ENCODE data around the gene CCDC30. TPM values are rescaled to one million over a fixed set of nuclear protein-coding genes. Genes with fewer than 3 reads are reported as not detected.
A peak's percentile ranks its signal among the peaks of the same experiment; 100 is the strongest.
"Not testable (repeated sequence)": the region's sequence is repeated elsewhere in the genome, so short reads cannot be mapped to it uniquely, and the experiment has no call there.

The CCDC30 gene
- total RNA-seq, 1 donor from 2014 or later = 7.5 TPM

GRCh38 chr1:42504535-42505128 lies 41.5 kb downstream of the CCDC30 start:
- H3K36me3 Mint-ChIP-seq = peaks cover 52% of the 10 kb centered on the region
- H3K27me3 Mint-ChIP-seq (ENCODE audit: low read depth) = no peaks in the 10 kb centered on the region
- peaks cover 43% of the 10 kb centered on the region for H3K9me3 Mint-ChIP-seq
- TF ChIP-seq, protein P1, sequence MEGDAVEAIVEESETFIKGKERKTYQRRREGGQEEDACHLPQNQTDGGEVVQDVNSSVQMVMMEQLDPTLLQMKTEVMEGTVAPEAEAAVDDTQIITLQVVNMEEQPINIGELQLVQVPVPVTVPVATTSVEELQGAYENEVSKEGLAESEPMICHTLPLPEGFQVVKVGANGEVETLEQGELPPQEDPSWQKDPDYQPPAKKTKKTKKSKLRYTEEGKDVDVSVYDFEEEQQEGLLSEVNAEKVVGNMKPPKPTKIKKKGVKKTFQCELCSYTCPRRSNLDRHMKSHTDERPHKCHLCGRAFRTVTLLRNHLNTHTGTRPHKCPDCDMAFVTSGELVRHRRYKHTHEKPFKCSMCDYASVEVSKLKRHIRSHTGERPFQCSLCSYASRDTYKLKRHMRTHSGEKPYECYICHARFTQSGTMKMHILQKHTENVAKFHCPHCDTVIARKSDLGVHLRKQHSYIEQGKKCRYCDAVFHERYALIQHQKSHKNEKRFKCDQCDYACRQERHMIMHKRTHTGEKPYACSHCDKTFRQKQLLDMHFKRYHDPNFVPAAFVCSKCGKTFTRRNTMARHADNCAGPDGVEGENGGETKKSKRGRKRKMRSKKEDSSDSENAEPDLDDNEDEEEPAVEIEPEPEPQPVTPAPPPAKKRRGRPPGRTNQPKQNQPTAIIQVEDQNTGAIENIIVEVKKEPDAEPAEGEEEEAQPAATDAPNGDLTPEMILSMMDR (IDR thresholded peaks at IDR 0.05; ENCODE audit: unreplicated experiment) = no peak
- H3K4me3 Mint-ChIP-seq = no peak overlapping the region
- H3K27ac Mint-ChIP-seq = no peak overlapping the region
- DNase-seq (ENCODE audit: low spot score in 2 of 2, unreplicated experiment in 2 of 2) = no peak
- H3K4me1 Mint-ChIP-seq = no peaks in the 10 kb centered on the region

DNA sequence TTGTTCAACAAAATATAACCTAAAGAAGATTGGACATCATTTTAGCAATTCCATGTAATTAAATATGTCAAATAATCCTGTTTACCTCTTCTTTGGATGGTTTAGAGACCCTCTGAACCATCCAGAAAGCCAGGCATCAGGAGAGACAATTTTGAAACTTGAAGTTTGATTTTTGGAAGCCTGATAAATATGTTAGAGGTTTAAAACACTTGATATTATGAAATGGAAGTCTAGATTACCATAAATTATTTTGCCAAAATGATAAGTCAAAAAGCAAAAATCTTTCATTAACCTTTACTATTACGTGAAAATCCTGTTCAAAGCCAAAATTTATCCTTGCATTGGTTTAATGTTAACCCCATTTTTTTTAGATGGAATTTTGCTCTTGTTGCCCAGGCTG lies 43.5 kb downstream of the CCDC30 start:
- DNase-seq (ENCODE audit: low spot score in 2 of 2, unreplicated experiment in 2 of 2) = no peak
- Mint-ChIP-seq H3K9me3 (peaks cover 60% of the 10 kb centered on the region), H3K4me1 (no peaks in the 10 kb centered on the region), H3K4me3 (no peak overlapping the region), H3K27ac (no peak overlapping the region), H3K27me3 (ENCODE audit: low read depth) (no peaks in the 10 kb centered on the region), H3K36me3 (peaks cover 51% of the 10 kb centered on the region)
- TF ChIP-seq, protein P1 (IDR thresholded peaks at IDR 0.05; ENCODE audit: unreplicated experiment) = no peak

- Mint-ChIP-seq H3K36me3 (peaks cover 55% of the 10 kb centered on the region), H3K9me3 (peaks cover 71% of the 10 kb centered on the region)
- not testable (repeated sequence) for DNase-seq (ENCODE audit: low spot score in 2 of 2, unreplicated experiment in 2 of 2); H3K4me3 Mint-ChIP-seq; H3K27ac Mint-ChIP-seq; H3K4me1 Mint-ChIP-seq; H3K27me3 Mint-ChIP-seq (ENCODE audit: low read depth)
- TF ChIP-seq, protein P1 (IDR thresholded peaks at IDR 0.05; ENCODE audit: unreplicated experiment) = peak; percentile 23
Observed at GRCh38 chr1:42511581-42512155, 48.6 kb downstream of the CCDC30 start.

DNA sequence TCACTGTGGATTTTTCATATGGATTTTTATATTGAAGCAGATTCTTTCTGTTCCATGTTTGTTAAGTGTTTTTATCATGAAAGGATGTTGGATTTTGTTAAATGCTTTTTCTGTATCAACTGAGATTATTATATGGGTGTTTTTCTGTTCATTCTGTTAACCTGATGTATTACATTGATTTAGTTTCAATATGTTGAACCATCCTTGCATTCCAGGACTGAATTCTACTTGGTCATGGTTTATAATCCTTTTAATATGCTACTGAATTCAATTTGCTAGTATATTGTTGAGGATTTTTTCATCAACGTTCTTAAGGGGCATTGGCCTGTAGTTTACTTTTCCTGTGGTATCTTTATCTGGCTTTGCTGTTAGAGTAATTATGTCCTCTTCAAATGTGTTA lies 55.8 kb downstream of the CCDC30 start:
- no peak overlapping the region for H3K4me3 Mint-ChIP-seq

GRCh38 chr1:42523171-42523570 lies 60.1 kb downstream of the CCDC30 start:
- DNase-seq (ENCODE audit: low spot score in 2 of 2, unreplicated experiment in 2 of 2) = no peak
- Mint-ChIP-seq H3K27me3 (ENCODE audit: low read depth) (no peaks in the 10 kb centered on the region), H3K4me1 (no peaks in the 10 kb centered on the region), H3K36me3 (peaks cover 22% of the 10 kb centered on the region), H3K27ac (no peak overlapping the region), H3K9me3 (peaks cover 33% of the 10 kb centered on the region), H3K4me3 (no peak overlapping the region)
- TF ChIP-seq, protein P1 (IDR thresholded peaks at IDR 0.05; ENCODE audit: unreplicated experiment) = no peak

More for the DNA sequence above, 55.8 kb downstream of the CCDC30 start:
- Mint-ChIP-seq H3K27ac (no peak overlapping the region), H3K36me3 (peaks cover 44% of the 10 kb centered on the region), H3K27me3 (ENCODE audit: low read depth) (no peaks in the 10 kb centered on the region), H3K9me3 (peaks cover 65% of the 10 kb centered on the region), H3K4me1 (no peaks in the 10 kb centered on the region)
- TF ChIP-seq, protein P1 (IDR thresholded peaks at IDR 0.05; ENCODE audit: unreplicated experiment) = no peak
- no peak for DNase-seq (ENCODE audit: low spot score in 2 of 2, unreplicated experiment in 2 of 2)

Measured in mesothelial cell of epicardium (in vitro differentiated cells).